Lung (tissue), 16 donors: Measurements from ENCODE around the gene SPNS1. TPM values are rescaled to one million over a fixed set of nuclear protein-coding genes. Genes with fewer than 3 reads are reported as not detected.
"Not testable (repeated sequence)": the region's sequence is repeated elsewhere in the genome, so short reads cannot be mapped to it uniquely, and the experiment has no call there.

Experiments used
- ATAC-seq: fragments of 200-7000 bp; cut with Tn5 transposase; one replicate; pipeline ENCODE4 v1.9.1; 2020; ENCODE audit warnings: moderate number of reproducible peaks; ENCODE audit not compliant: insufficient read depth, low FRiP score
- DNase-seq, 3 donors: peaks; one replicate each; pipeline ENCODE4 v3.0.0-alpha.2; 2013 to 2017
- H3K27ac ChIP-seq, 2 donors: one replicate each; pipeline ENCODE4 v1.5.1; 2013; ENCODE audit warnings: mild to moderate bottlenecking in 2 of 2, moderate library complexity in 2 of 2, control low read depth in 1 of 2, inconsistent platforms in 1 of 2, low read depth in 1 of 2, low read length in 1 of 2
- H3K27me3 ChIP-seq, 3 donors: one replicate each; pipeline ENCODE4 v1.5.1; 2013; ENCODE audit warnings: low read length in 2 of 3; ENCODE audit not compliant: control insufficient read depth in 3 of 3, insufficient read depth in 3 of 3
- H3K36me3 ChIP-seq, 4 donors: one replicate each; pipeline ENCODE4 v1.5.1; 2013; ENCODE audit warnings: low read length in 4 of 4, mild to moderate bottlenecking in 1 of 4, moderate library complexity in 1 of 4; ENCODE audit not compliant: control insufficient read depth in 4 of 4, insufficient read depth in 4 of 4
- H3K4me1 ChIP-seq, 5 donors: one replicate each; pipeline ENCODE4 v1.5.1; 2013; ENCODE audit warnings: low read length in 5 of 5, mild to moderate bottlenecking in 2 of 5, moderate library complexity in 1 of 5; ENCODE audit not compliant: control insufficient read depth in 5 of 5, insufficient read depth in 5 of 5
- H3K4me3 ChIP-seq: one replicate; pipeline ENCODE4 v1.5.1; 2013; ENCODE audit warnings: mild to moderate bottlenecking, control low read depth, moderate library complexity
- H3K9ac ChIP-seq, 2 donors: one replicate each; pipeline ENCODE4 v1.5.1; 2013; ENCODE audit warnings: low read length in 2 of 2, control low read depth in 1 of 2; ENCODE audit not compliant: insufficient read depth in 1 of 2
- H3K9me3 ChIP-seq, 4 donors: one replicate each; pipeline ENCODE4 v1.5.1; 2013; ENCODE audit warnings: low read length in 3 of 4, mild to moderate bottlenecking in 1 of 4, moderate library complexity in 1 of 4; ENCODE audit not compliant: control insufficient read depth in 4 of 4, insufficient read depth in 3 of 4
- WGBS, 2 donors: extraction: QIAGEN DNeasy Blood & Tissue Kit; methylation state at CpG; one replicate each; pipeline ENCODE4 v1.1.7; 2013; 5-methylcytosine and 5-hydroxymethylcytosine counted together
- long read RNA-seq, 5 donors: transcript quantifications; one replicate each; lab custom pipeline, GENCODE V29; 2026
- polyA plus RNA-seq, 2 donors: library from polyadenylated mRNA; stranded (reverse); fragments of 200-250 nt; gene quantifications; one replicate each; pipeline ENCODE4 v1.2.1, GENCODE V29; 2013
- total RNA-seq, 2 donors: library from RNA; depleted of rRNA in 1 of 2; stranded (reverse); fragments of >200 nt in 1 of 2; gene quantifications; one replicate each; pipeline ENCODE4 v1.2.1, GENCODE V29; 2014 to 2021
- TF ChIP-seq, protein P1 (sequence below): IDR thresholded peaks from 2 replicates; pipeline ENCODE4 v1.5.1; 2012; ENCODE audit warnings: mild to moderate bottlenecking; ENCODE audit errors: control extremely low read depth, extremely low read depth
- donor health status: control.
- donor health status: control.
- donor health status: Bipolar disorder and iron deficiency.
- donor health status: healthy.
- donor health status: DM: yes; HTN: yes; CAD: no.

SPNS1 gene, protein sequence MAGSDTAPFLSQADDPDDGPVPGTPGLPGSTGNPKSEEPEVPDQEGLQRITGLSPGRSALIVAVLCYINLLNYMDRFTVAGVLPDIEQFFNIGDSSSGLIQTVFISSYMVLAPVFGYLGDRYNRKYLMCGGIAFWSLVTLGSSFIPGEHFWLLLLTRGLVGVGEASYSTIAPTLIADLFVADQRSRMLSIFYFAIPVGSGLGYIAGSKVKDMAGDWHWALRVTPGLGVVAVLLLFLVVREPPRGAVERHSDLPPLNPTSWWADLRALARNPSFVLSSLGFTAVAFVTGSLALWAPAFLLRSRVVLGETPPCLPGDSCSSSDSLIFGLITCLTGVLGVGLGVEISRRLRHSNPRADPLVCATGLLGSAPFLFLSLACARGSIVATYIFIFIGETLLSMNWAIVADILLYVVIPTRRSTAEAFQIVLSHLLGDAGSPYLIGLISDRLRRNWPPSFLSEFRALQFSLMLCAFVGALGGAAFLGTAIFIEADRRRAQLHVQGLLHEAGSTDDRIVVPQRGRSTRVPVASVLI
- total RNA-seq (10 to 100 TPM; 26.0 to 71.5 TPM), polyA plus RNA-seq (10 to 100 TPM; 54.1 to 63.3 TPM)
- long read RNA-seq, donor 1, transcript SPNS1-201 (12 exons, 2,208 nt): major isoform, 10 of 24 reads
- long read RNA-seq, donor 1, partial matches to known transcripts: 6 of 24 reads
- long read RNA-seq, donor 1, other reads (novel, unspliced or antisense): 0 of 24 reads
- long read RNA-seq, donor 2, partial matches to known transcripts: 6 of 7 reads
- long read RNA-seq, donor 2, other reads (novel, unspliced or antisense): 0 of 7 reads
- long read RNA-seq, donor 3, transcript SPNS1-201 (12 exons, 2,208 nt): major isoform, 5 of 11 reads
- long read RNA-seq, donor 3, partial matches to known transcripts: 5 of 11 reads
- long read RNA-seq, donor 3, other reads (novel, unspliced or antisense): 0 of 11 reads
- long read RNA-seq, donor 4, partial matches to known transcripts: 11 of 15 reads
- long read RNA-seq, donor 4, other reads (novel, unspliced or antisense): 0 of 15 reads
- long read RNA-seq, donor 5, transcript SPNS1-201 (12 exons, 2,208 nt): major isoform, 7 of 22 reads
- long read RNA-seq, donor 5, partial matches to known transcripts: 14 of 22 reads
- long read RNA-seq, donor 5, other reads (novel, unspliced or antisense): 0 of 22 reads

DNA sequence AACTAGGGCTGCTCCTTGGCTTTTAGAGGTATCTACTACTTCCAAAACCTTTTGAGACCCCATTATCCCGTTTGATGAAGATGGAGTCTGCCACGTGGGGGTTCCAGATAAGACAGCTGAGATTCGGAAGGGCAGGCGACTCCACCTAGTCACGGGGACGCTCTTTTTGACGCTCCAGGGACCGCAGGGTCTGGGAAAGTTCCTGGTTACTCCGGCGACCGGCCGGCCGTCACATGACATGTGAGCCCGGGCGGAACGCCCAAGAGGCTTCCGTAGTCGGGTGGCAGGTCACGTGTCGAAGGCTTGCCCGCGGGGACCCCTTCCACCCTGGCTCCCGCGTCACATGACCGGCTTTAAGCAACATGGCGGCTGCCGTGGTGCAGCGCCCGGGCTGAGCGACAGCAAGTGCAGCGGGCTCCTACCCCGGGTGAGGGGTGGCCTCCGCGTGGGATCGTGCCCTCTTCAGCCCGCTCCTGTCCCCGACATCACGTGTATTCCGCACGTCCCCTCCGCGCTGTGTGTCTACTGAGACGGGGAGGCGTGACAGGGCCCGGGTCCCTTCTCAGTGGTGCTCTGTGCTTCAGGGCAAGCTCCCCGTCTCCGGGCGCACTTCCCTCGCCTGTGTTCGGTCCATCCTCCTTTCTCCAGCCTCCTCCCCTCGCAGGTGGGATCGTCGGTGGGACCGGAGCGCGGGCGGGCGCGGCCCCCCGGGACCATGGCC lies at the start of gene SPNS1:
Gene SPNS1 (plus strand): TSS at position 342 of the 721 bp plus-strand sequence. CDS start 374 bp downstream, at position 716.
- TF ChIP-seq, protein P1, sequence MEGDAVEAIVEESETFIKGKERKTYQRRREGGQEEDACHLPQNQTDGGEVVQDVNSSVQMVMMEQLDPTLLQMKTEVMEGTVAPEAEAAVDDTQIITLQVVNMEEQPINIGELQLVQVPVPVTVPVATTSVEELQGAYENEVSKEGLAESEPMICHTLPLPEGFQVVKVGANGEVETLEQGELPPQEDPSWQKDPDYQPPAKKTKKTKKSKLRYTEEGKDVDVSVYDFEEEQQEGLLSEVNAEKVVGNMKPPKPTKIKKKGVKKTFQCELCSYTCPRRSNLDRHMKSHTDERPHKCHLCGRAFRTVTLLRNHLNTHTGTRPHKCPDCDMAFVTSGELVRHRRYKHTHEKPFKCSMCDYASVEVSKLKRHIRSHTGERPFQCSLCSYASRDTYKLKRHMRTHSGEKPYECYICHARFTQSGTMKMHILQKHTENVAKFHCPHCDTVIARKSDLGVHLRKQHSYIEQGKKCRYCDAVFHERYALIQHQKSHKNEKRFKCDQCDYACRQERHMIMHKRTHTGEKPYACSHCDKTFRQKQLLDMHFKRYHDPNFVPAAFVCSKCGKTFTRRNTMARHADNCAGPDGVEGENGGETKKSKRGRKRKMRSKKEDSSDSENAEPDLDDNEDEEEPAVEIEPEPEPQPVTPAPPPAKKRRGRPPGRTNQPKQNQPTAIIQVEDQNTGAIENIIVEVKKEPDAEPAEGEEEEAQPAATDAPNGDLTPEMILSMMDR: no peak
- peak within 1 kb of the TSS; percentile 91 to 94 for H3K9ac ChIP-seq
- H3K4me3 ChIP-seq: peak within 1 kb of the TSS; percentile 94
- H3K27ac ChIP-seq: peak within 1 kb of the TSS; percentile 67 to 83
- peaks cover 0 to 18% (median 9%) of the 10 kb centered on the region in 4 donors for H3K36me3 ChIP-seq
- peak; percentile 91 for ATAC-seq
- peaks cover 0 to 17% (median 5%) of the 10 kb centered on the region in 5 donors for H3K4me1 ChIP-seq
- H3K27me3 ChIP-seq: no peaks in the 10 kb centered on the region
- peak; percentile 97 to 99 (median 97) for DNase-seq
- 0 to 1% methylated on average over 58 to 60 of the region's 60 CpGs for WGBS, 2 donors
- no peaks in the 10 kb centered on the region for H3K9me3 ChIP-seq

DNA sequence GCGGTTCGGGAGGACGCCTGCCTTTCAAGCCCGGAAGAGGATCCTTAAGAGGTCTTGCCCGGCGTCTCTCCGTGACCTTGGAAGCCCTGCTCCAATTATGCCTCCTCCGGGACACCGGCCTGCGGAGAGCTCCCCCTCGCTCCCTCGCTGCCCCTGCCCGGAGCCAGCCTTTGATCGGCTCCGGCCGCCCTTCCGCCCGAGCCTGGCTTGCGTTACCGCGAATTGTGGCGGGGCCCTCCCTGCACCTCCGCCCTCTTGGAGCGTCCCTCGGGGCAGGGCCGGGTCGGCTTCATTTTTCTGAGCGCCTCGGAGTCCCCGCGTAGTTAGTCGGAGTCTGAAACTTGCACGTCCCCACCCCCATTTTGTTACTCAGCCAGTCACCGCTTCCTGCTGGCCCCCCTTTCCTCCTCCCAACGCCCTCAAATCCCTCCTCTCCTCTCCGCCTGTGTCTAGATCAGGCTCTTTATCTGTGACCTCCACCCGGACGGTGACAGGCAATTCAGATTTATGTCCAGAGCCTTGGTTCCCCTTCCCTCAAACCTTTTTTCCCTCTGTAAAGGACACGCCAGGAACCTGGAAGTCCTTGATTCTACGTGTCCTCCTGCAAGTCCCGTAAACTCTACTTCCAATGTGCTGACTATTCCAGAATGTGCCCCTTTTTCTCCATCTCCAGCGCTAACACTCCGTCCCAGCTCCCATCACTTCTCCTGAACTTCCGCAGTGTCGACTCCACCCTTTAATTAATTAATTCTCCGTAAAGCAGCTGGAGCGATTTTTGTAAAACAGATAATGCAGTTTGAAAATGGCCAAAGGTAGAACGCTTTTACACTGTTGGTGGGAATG lies 49.0 kb upstream of the SPNS1 start:
- WGBS, 2 donors: 1% methylated on average over 46 to 48 of the region's 48 CpGs
- H3K9me3 ChIP-seq: no peaks in the 10 kb centered on the region
- peak overlapping the region; percentile 88 to 94 for H3K9ac ChIP-seq
- peak; percentile 50 for ATAC-seq
- DNase-seq: peak; percentile 87 to 94 (median 91)
- H3K27me3 ChIP-seq: no peaks in the 10 kb centered on the region
- peaks cover 0 to 13% (median 6%) of the 10 kb centered on the region in 5 donors for H3K4me1 ChIP-seq
- H3K36me3 ChIP-seq: peaks cover 0 to 3% (median under 1%) of the 10 kb centered on the region in 4 donors
- H3K4me3 ChIP-seq: peak overlapping the region; percentile 55
- TF ChIP-seq, protein P1: no peak
- peak overlapping the region; percentile 99 for H3K27ac ChIP-seq

DNA sequence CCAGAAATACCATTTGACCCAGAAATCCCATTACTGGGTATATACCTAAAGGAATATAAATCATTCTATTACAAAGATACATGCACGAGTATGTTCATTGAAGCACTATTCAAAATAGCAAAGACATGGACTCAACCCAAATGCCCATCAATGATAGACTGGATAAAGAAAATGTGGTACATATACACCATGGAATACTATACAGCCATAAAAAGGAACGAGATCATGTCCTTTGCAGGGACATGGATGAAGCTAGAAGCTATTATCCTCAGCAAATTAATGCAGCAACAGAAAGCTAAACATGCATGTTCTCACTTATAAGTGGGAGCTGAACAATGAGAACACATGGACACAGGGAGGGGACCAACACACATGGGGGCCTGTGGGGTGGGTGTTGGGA lies 48.3 kb upstream of the SPNS1 start:
- H3K4me3 ChIP-seq, H3K9me3 ChIP-seq, H3K27ac ChIP-seq, ATAC-seq, DNase-seq, H3K27me3 ChIP-seq, H3K36me3 ChIP-seq: not testable (repeated sequence)
- H3K9ac ChIP-seq: peak overlapping the region; percentile 88 to 94
- WGBS, 2 donors: 72% methylated on average over 2 of the region's 2 CpGs
- peaks cover 0 to 13% (median 6%) of the 10 kb centered on the region in 5 donors for H3K4me1 ChIP-seq
